CD14-positive monocyte (primary cell): Measurements from ENCODE around the gene PPIL4. TPM values are rescaled to one million over a fixed set of nuclear protein-coding genes. Genes with fewer than 3 reads are reported as not detected.

ENCODE experiments used
- DNase-seq, 3 donors: peaks; one replicate each; pipeline ENCODE4 v3.0.0-alpha.2; 2011 to 2022
- H2AFZ ChIP-seq: 2 replicates; pipeline ENCODE4 v1.6.0; 2012; ENCODE audit warnings: mild to moderate bottlenecking, low read depth, low read length, inconsistent platforms; ENCODE audit not compliant: insufficient read depth, poor library complexity, severe bottlenecking
- H3K27ac ChIP-seq, 2 donors: 1 replicate in 1 of 2; 2 replicates in 1 of 2; pipeline ENCODE4 v1.5.1; 2012 to 2013; ENCODE audit warnings: low read length in 2 of 2, control low read depth in 1 of 2, inconsistent platforms in 1 of 2, low read depth in 1 of 2, mild to moderate bottlenecking in 1 of 2
- H3K27me3 ChIP-seq, 2 donors: one replicate each; pipeline versions ENCODE4 v1.6.0 to v1.6.1; 2011 to 2013; ENCODE audit warnings: low read length in 2 of 2; ENCODE audit not compliant: control insufficient read depth in 2 of 2, insufficient read depth in 2 of 2
- H3K36me3 ChIP-seq, 2 donors: replicated peaks in 1 of 2; 1 replicate in 1 of 2; 2 replicates in 1 of 2; pipeline versions ENCODE4 v1.5.1 to v1.6.1; 2012 to 2013; ENCODE audit warnings: low read length in 2 of 2, control low read depth in 1 of 2, inconsistent platforms in 1 of 2, mild to moderate bottlenecking in 1 of 2; ENCODE audit not compliant: insufficient read depth in 2 of 2, control insufficient read depth in 1 of 2
- H3K4me1 ChIP-seq, 2 donors: 1 replicate in 1 of 2; 2 replicates in 1 of 2; pipeline versions ENCODE4 v1.5.1 to v1.6.1; 2012 to 2013; ENCODE audit warnings: low read length in 2 of 2, control low read depth in 1 of 2, inconsistent platforms in 1 of 2, mild to moderate bottlenecking in 1 of 2, moderate library complexity in 1 of 2; ENCODE audit not compliant: insufficient read depth in 2 of 2, control insufficient read depth in 1 of 2
- H3K4me2 ChIP-seq: replicated peaks from 2 replicates; pipeline ENCODE3; 2012; ENCODE audit warnings: low read length, moderate library complexity, mild to moderate bottlenecking; ENCODE audit not compliant: poor library complexity, severe bottlenecking; ENCODE audit errors: extremely low read depth
- H3K4me3 ChIP-seq, 3 experiments: fragments of 200-600 bp in 1 of 3; sonication (generic) in 1 of 3; replicated peaks in 1 of 3; 1 replicate in 2 of 3; 2 replicates in 1 of 3; pipeline ENCODE4 v1.5.1; 2011 to 2013; ENCODE audit warnings: low read length in 3 of 3, mild to moderate bottlenecking in 3 of 3, control low read depth in 2 of 3, low read depth in 2 of 3, inconsistent platforms in 1 of 3, moderate library complexity in 1 of 3
- H3K79me2 ChIP-seq: 2 replicates; pipeline ENCODE4 v1.6.0; 2012; ENCODE audit warnings: mild to moderate bottlenecking, control low read depth, inconsistent platforms, low read length, moderate library complexity; ENCODE audit not compliant: insufficient read depth
- H3K9ac ChIP-seq: 2 replicates; pipeline ENCODE4 v1.6.0; 2017; ENCODE audit warnings: low read length, mild to moderate bottlenecking; ENCODE audit not compliant: insufficient read depth, poor library complexity, severe bottlenecking
- H3K9me3 ChIP-seq, 2 donors: replicated peaks in 1 of 2; 1 replicate in 1 of 2; 2 replicates in 1 of 2; pipeline versions ENCODE4 v1.5.1 to v1.6.1; 2012 to 2013; ENCODE audit warnings: low read length in 2 of 2, control low read depth in 1 of 2; ENCODE audit not compliant: control insufficient read depth in 1 of 2, insufficient read depth in 1 of 2
- H4K20me1 ChIP-seq: 2 replicates; pipeline ENCODE4 v1.6.0; 2012; ENCODE audit warnings: mild to moderate bottlenecking, low read length, control low read depth, moderate library complexity; ENCODE audit not compliant: insufficient read depth
- H3K27ac Mint-ChIP-seq, 7 donors: one replicate each; pipeline ENCODE4 v1.8.0; 2020; ENCODE audit warnings: mild to moderate bottlenecking in 7 of 7, mixed read lengths in 7 of 7, moderate library complexity in 6 of 7, inconsistent platforms in 2 of 7
- H3K27me3 Mint-ChIP-seq, 3 donors: one replicate each; pipeline ENCODE4 v1.8.0; 2021 to 2022; ENCODE audit warnings: low read depth in 3 of 3, mild to moderate bottlenecking in 3 of 3, mixed read lengths in 3 of 3, moderate library complexity in 3 of 3, inconsistent platforms in 1 of 3
- H3K36me3 Mint-ChIP-seq, 2 donors: one replicate each; pipeline ENCODE4 v1.8.0; 2020; ENCODE audit warnings: mixed read lengths in 2 of 2, inconsistent platforms in 1 of 2, mild to moderate bottlenecking in 1 of 2
- H3K4me1 Mint-ChIP-seq: one replicate; pipeline ENCODE4 v1.8.0; 2020; ENCODE audit warnings: mild to moderate bottlenecking, mixed read lengths
- H3K4me3 Mint-ChIP-seq, 2 donors: one replicate each; pipeline ENCODE4 v1.8.0; 2020; ENCODE audit warnings: mild to moderate bottlenecking in 2 of 2, mixed read lengths in 2 of 2, moderate library complexity in 1 of 2
- H3K9me3 Mint-ChIP-seq, 7 donors: one replicate each; pipeline ENCODE4 v1.8.0; 2020 to 2022; ENCODE audit warnings: mixed read lengths in 7 of 7, mild to moderate bottlenecking in 6 of 7, moderate library complexity in 6 of 7, inconsistent platforms in 2 of 7
- WGBS: methylation state at CpG from one replicate; pipeline ENCODE4 v1.1.5; 2013; ENCODE audit warnings: missing lambda C conversion rate; ENCODE audit not compliant: insufficient coverage; 5-methylcytosine and 5-hydroxymethylcytosine counted together
- intact Hi-C, 2 donors: fragments of 100-400 bp; cut with micrococcal nuclease; formaldehyde crosslinking; loops; one replicate each; pipeline versions ENCODE4 v1.15.0 to v1.15.1; 2023
- polyA plus RNA-seq, 3 donors: library from polyadenylated mRNA; depleted of rRNA in 1 of 3; unstranded in 2 of 3; stranded (reverse) in 1 of 3; fragments of 300-500 nt in 2 of 3; fragments of >200 nt in 1 of 3; fragmentation: Illumina TruSeq in 2 of 3; gene quantifications; 1 replicate in 2 of 3; 2 replicates in 1 of 3; pipeline ENCODE4 v1.2.3, GENCODE V29; 2012 to 2021
- TF ChIP-seq, protein P1 (sequence below): fragments of 200-600 bp; IDR thresholded peaks from one replicate; pipeline ENCODE4 v1.8.0; 2022; ENCODE audit warnings: antibody characterized with exemption, mild to moderate bottlenecking

PPIL4 gene
- polyA plus RNA-seq, 3 donors: 3.5 to 9.2 (median 4.4) TPM

DNA sequence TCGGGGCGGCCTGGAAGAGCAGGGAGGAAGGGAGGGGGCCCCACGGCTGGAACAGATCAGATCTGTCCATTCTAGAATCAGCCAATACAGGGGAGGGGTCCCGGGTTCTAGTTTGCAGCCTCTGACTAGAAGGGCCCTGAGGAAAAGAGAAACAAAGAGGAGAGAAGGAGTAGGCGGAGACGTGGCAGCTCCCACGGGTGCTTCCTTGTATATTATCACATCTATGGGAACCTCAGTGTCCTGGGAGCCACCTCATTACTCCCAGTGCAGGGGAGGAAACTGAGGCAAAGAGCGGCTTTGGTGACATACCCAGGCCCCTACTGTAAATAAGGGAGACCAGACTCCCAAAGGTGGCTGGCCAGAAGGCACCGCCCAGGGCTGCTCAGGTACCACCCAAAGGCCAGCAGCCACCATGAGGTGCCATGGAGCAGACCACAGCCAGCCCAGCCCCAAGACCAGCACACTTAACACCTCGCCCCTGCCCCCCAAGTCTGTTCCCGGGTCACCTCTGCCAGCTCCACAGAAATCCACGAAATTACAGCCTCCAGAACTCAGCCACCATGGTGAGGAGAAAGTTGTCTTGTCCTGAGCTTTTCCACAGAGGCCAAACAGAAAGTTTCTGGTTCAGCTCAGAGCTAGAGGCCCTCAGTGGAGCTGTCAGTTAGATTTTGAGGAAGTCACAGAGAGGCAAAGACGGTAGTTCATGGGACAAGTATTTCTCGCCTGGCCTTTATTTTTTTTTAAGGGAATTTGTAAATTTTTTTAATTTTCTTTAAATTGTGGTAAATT, 63.1 kb downstream of the PPIL4 start:
- DNase-seq: peak; percentile 37 to 62 (median 58)
- 19% methylated on average over 6 of the region's 14 CpGs for WGBS

DNA sequence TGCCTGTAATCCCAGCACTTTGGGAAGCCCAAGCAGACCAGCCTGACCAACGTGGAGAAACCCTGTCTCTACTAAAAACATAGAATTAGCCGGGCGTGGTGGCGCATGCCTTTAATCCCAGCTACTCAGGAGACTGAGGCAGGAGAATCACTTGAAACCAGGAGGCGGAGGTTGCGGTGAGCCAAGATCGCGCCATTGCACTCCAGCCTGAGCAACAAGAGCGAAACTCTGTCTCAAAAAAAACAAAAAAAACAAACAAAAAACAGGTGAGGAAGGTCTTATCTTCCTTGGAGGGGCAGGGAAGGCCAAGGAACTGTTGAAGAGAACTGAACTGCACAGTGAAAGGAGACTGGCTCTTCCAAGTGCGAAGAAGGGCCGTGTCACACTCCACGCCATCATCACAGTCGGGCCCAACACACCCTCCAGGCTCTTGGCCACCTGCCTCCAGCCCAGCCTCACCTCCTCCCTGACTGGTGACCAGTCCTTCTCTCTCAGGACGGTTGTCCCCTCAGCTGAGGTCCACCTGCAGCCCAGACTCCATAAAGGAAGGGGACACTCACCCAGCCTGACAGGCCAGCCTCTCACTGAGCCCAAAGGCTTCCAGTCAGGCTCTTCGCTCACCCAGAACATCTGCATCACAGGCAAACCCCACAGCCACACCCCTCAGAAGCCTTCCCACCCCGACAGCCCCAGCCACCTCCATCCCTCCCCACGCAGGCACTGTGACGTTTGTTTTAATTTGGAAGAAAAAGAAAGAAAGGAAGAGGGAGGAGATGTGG, 65.2 kb downstream of the PPIL4 start:
- peak overlapping the region; percentile 79 for H3K9ac ChIP-seq
- intact Hi-C loops: no loop called here
- Mint-ChIP-seq H3K9me3 (no peaks in the 10 kb centered on the region), H3K4me1 (peaks cover 53% of the 10 kb centered on the region), H3K27me3 (peaks cover 0 to 5% (median 0%) of the 10 kb centered on the region in 3 donors), H3K27ac (peak overlapping the region; percentile 92 to 99 (median 98)), H3K4me3 (peak overlapping the region; percentile 83 to 92), H3K36me3 (peaks cover 15 to 16% of the 10 kb centered on the region in 2 donors)
- H3K4me1 ChIP-seq: peaks cover 53 to 54% of the 10 kb centered on the region in 2 donors
- peak overlapping the region in 1 of 3 experiments; percentile 73 for H3K4me3 ChIP-seq
- no peaks in the 10 kb centered on the region for H3K27me3 ChIP-seq
- WGBS: 93% methylated on average over 9 of the region's 18 CpGs
- H3K27ac ChIP-seq: peak overlapping the region; percentile 90 to 94
- H3K9me3 ChIP-seq: no peaks in the 10 kb centered on the region
- no peaks in the 10 kb centered on the region for H3K36me3 ChIP-seq
- H4K20me1 ChIP-seq: no peaks in the 10 kb centered on the region
- H3K4me2 ChIP-seq: peak overlapping the region; percentile 72
- peaks cover 57% of the 10 kb centered on the region for H3K79me2 ChIP-seq
- TF ChIP-seq, protein P1, sequence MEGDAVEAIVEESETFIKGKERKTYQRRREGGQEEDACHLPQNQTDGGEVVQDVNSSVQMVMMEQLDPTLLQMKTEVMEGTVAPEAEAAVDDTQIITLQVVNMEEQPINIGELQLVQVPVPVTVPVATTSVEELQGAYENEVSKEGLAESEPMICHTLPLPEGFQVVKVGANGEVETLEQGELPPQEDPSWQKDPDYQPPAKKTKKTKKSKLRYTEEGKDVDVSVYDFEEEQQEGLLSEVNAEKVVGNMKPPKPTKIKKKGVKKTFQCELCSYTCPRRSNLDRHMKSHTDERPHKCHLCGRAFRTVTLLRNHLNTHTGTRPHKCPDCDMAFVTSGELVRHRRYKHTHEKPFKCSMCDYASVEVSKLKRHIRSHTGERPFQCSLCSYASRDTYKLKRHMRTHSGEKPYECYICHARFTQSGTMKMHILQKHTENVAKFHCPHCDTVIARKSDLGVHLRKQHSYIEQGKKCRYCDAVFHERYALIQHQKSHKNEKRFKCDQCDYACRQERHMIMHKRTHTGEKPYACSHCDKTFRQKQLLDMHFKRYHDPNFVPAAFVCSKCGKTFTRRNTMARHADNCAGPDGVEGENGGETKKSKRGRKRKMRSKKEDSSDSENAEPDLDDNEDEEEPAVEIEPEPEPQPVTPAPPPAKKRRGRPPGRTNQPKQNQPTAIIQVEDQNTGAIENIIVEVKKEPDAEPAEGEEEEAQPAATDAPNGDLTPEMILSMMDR: no peak
- peak overlapping the region; percentile 82 for H2AFZ ChIP-seq
- DNase-seq: no peak

More for the DNA sequence above, 63.1 kb downstream of the PPIL4 start:
- Mint-ChIP-seq H3K4me3 (peak overlapping the region; percentile 83 to 92), H3K4me1 (peaks cover 60% of the 10 kb centered on the region), H3K27ac (peak overlapping the region; percentile 92 to 99 (median 98)), H3K9me3 (no peaks in the 10 kb centered on the region), H3K36me3 (peaks cover 6% of the 10 kb centered on the region in 2 donors), H3K27me3 (peaks cover 0 to 5% (median 0%) of the 10 kb centered on the region in 3 donors)
- no peaks in the 10 kb centered on the region for H3K36me3 ChIP-seq
- H3K27me3 ChIP-seq: no peaks in the 10 kb centered on the region
- H3K79me2 ChIP-seq: peaks cover 38% of the 10 kb centered on the region
- H3K4me2 ChIP-seq: peak overlapping the region; percentile 72
- H4K20me1 ChIP-seq: no peaks in the 10 kb centered on the region
- peak overlapping the region; percentile 58 to 73 (median 64) for H3K4me3 ChIP-seq
- peaks cover 54 to 55% of the 10 kb centered on the region in 2 donors for H3K4me1 ChIP-seq
- peak overlapping the region; percentile 82 for H2AFZ ChIP-seq
- intact Hi-C loops: no loop called here
- TF ChIP-seq, protein P1: no peak
- H3K9me3 ChIP-seq: no peaks in the 10 kb centered on the region
- peak overlapping the region; percentile 90 to 94 for H3K27ac ChIP-seq
- H3K9ac ChIP-seq: peak overlapping the region; percentile 79
